Calu3 (cell line): ENCODE data around the gene ARHGDIG. TPM values are rescaled to one million over a fixed set of nuclear protein-coding genes. Genes with fewer than 3 reads are reported as not detected.

Experiments
- BruUV-seq: library from RNA; stranded (reverse); fragments of 400-500 nt; replicated peaks from 2 replicates; lab custom pipeline; 2021; lab: Mats Ljungman, UMichigan
- CTCF ChIA-PET: fragments of 300-600 bp; sonication (Branson Sonifier 250); formaldehyde crosslinking; loops from one replicate; lab custom pipeline; 2022; ENCODE audit warnings: antibody characterized with exemption; lab: Charles Lee
- DNase-seq: peaks from one replicate; pipeline ENCODE4 v3.0.0; 2022
- H3K27ac Mint-ChIP-seq: one replicate; pipeline ENCODE4 v1.8.0; 2022; ENCODE audit warnings: mixed read lengths; ENCODE audit not compliant: unreplicated experiment
- H3K27me3 Mint-ChIP-seq: one replicate; pipeline ENCODE4 v1.8.0; 2022; ENCODE audit warnings: mixed read lengths; ENCODE audit not compliant: unreplicated experiment
- H3K36me3 Mint-ChIP-seq: one replicate; pipeline ENCODE4 v1.8.0; 2022; ENCODE audit warnings: mild to moderate bottlenecking, moderate library complexity, mixed read lengths; ENCODE audit not compliant: insufficient read depth, unreplicated experiment
- H3K4me1 Mint-ChIP-seq: one replicate; pipeline ENCODE4 v1.8.0; 2022; ENCODE audit warnings: mild to moderate bottlenecking, low read depth, mixed read lengths; ENCODE audit not compliant: unreplicated experiment
- H3K4me3 Mint-ChIP-seq: one replicate; pipeline ENCODE4 v1.8.0; 2022; ENCODE audit warnings: mild to moderate bottlenecking, low read depth, moderate library complexity, mixed read lengths; ENCODE audit not compliant: unreplicated experiment
- H3K9me3 Mint-ChIP-seq: one replicate; pipeline ENCODE4 v1.8.0; 2022; ENCODE audit warnings: low read depth, mixed read lengths; ENCODE audit not compliant: unreplicated experiment
- intact Hi-C: fragments of 100-400 bp; cut with micrococcal nuclease; formaldehyde crosslinking; loops from one replicate; pipeline ENCODE4 v1.10.0; 2022; ENCODE audit not compliant: unreplicated experiment
- total RNA-seq: library from RNA; stranded (reverse); gene quantifications from 2 replicates; pipeline ENCODE4 v1.2.3, GENCODE V29; 2022
- TF ChIP-seq, protein P1 (sequence below): fragments of 200-600 bp; IDR thresholded peaks from one replicate; pipeline ENCODE4 v1.8.0; 2022; ENCODE audit warnings: antibody characterized with exemption; ENCODE audit not compliant: unreplicated experiment

The ARHGDIG gene
- total RNA-seq, 1 experiment from 2014 or later: not detected

DNA sequence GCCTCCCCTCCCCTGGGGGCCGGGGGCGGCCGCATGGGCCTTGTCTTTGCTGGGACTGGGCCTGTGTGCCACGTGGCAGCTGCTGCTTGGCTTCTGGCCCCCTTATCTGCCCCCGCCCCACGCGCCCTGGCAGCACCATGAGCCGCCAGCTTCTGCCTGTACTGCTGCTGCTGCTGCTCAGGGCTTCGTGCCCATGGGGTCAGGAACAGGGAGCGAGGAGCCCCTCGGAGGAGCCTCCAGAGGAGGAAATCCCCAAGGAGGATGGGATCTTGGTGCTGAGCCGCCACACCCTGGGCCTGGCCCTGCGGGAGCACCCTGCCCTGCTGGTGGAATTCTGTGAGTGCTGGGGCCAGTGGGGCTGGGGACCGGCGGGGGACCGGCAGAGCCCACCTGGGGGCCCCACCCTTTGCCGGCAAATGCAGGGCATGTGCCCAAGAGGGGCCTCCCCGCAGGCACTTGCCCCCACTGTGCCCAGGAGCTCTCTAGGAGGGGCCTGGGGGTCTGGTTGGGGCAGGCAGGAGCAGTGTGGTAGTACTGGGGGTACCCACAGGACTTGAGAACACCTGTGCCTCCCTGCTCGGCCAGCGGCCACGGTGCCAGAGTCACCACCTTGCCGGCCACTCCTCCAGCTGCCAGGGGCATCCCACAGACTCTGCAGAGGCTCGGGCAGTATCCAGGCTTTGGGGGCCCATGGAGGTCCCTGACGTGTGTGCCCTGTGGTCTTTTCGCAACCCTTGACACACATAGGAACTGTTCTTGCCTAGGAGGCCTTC, 2.8 kb downstream of the ARHGDIG start, which contains the start of gene PDIA2:
Gene PDIA2 (plus strand): TSS at position 132 of the 773 bp plus-strand sequence. CDS start 6 bp downstream, at position 138.
- Mint-ChIP-seq H3K27me3 (peaks cover 28% of the 10 kb centered on the region), H3K36me3 (peaks cover 22% of the 10 kb centered on the region), H3K4me3 (no peak within 1 kb of the TSS), H3K9me3 (no peaks in the 10 kb centered on the region), H3K27ac (no peak within 1 kb of the TSS), H3K4me1 (peaks cover 9% of the 10 kb centered on the region)
- DNase-seq: no peak
- CTCF ChIA-PET: interaction anchor here (0.6 kb wide), 1 partner anchor 76 kb away, joined by 3 read pairs; no protein-coding TSS in a partner anchor
- intact Hi-C loops: no loop called here
- no TSS peak for BruUV-seq
- TF ChIP-seq, protein P1, sequence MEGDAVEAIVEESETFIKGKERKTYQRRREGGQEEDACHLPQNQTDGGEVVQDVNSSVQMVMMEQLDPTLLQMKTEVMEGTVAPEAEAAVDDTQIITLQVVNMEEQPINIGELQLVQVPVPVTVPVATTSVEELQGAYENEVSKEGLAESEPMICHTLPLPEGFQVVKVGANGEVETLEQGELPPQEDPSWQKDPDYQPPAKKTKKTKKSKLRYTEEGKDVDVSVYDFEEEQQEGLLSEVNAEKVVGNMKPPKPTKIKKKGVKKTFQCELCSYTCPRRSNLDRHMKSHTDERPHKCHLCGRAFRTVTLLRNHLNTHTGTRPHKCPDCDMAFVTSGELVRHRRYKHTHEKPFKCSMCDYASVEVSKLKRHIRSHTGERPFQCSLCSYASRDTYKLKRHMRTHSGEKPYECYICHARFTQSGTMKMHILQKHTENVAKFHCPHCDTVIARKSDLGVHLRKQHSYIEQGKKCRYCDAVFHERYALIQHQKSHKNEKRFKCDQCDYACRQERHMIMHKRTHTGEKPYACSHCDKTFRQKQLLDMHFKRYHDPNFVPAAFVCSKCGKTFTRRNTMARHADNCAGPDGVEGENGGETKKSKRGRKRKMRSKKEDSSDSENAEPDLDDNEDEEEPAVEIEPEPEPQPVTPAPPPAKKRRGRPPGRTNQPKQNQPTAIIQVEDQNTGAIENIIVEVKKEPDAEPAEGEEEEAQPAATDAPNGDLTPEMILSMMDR: no peak

DNA sequence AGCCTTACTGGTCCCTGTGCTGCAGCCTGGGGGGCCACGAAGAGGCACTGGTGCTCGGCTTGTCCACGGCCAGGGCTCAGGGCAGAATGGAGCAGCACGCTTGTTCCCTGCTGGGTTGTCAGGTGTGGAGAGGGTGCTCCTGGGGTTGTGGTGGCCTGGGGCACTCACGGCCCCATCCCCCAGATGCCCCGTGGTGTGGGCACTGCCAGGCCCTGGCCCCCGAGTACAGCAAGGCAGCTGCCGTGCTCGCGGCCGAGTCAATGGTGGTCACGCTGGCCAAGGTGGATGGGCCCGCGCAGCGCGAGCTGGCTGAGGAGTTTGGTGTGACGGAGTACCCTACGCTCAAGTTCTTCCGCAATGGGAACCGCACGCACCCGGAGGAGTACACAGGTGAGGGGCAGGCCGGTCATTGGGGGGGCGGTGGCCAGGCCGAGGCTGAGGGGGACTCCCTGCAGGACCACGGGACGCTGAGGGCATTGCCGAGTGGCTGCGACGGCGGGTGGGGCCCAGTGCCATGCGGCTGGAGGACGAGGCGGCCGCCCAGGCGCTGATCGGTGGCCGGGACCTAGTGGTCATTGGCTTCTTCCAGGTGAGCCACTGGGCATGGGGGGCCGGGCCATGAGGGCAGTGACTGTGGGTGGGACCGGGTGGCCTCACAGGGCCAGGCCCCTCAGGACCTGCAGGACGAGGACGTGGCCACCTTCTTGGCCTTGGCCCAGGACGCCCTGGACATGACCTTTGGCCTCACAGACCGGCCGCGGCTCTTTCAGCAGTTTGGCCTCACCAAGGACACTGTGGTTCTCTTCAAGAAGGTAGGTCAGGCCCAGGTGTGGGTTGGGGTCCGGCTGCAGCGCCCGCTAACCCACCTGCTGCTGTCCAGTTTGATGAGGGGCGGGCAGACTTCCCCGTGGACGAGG, 4.1 kb downstream of the ARHGDIG start:
- Mint-ChIP-seq H3K27ac (no peak overlapping the region), H3K4me3 (no peak overlapping the region), H3K4me1 (peaks cover 1% of the 10 kb centered on the region), H3K36me3 (peaks cover 30% of the 10 kb centered on the region), H3K9me3 (no peaks in the 10 kb centered on the region), H3K27me3 (peaks cover 28% of the 10 kb centered on the region)
- TF ChIP-seq, protein P1: no peak
- DNase-seq: no peak
- intact Hi-C loops: no loop called here
- BruUV-seq: no TSS peak
- CTCF ChIA-PET: no interaction called here

DNA sequence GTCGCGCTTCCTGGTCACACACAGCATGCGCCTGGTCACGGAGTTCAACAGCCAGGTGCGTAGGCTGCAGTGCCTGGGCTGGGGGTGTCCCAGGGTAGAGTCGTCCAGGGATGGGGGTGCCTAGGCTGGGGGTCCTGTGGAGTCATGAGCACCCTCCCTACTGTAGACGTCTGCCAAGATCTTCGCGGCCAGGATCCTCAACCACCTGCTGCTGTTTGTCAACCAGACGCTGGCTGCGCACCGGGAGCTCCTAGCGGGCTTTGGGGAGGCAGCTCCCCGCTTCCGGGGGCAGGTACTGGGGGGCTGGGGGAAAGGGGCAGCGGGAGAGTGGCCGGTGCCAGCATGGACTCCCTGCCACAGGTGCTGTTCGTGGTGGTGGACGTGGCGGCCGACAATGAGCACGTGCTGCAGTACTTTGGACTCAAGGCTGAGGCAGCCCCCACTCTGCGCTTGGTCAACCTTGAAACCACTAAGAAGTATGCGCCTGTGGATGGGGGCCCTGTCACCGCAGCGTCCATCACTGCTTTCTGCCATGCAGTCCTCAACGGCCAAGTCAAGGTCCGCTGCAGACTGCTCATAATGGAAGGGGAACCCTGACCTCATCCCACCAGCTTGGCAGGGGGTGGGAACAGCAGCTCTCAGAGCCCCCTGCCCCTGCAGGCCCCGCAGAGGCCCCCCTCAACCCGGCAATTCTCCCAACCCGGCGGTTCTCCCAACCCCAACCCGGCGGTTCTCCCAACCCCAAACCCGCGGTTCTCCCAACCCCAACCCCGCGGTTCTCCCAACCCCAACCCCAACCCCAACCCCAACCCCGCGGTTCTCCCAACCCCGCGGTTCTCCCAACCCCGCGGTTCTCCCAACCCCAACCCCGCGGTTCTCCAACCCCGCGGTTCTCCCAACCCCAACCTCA, 5.0 kb downstream of the ARHGDIG start:
- no peak overlapping the region for H3K4me3 Mint-ChIP-seq
- DNase-seq: no peak
- no TSS peak for BruUV-seq
- TF ChIP-seq, protein P1: no peak
- peaks cover 28% of the 10 kb centered on the region for H3K27me3 Mint-ChIP-seq
- intact Hi-C loops: no loop called here
- peaks cover 37% of the 10 kb centered on the region for H3K36me3 Mint-ChIP-seq
- H3K27ac Mint-ChIP-seq: no peak overlapping the region
- no peaks in the 10 kb centered on the region for H3K4me1 Mint-ChIP-seq
- CTCF ChIA-PET: no interaction called here
- no peaks in the 10 kb centered on the region for H3K9me3 Mint-ChIP-seq
